K562 (cell line): ENCODE measurements around the gene KIF14. TPM values are rescaled to one million over a fixed set of nuclear protein-coding genes. Genes with fewer than 3 reads are reported as not detected.

Experiments
- ATAC-seq: fragments of 200-7000 bp; cut with Tn5 transposase; 3 replicates; pipeline ENCODE4 v1.9.1; 2020; ENCODE audit warnings: moderate library complexity
- BruUV-seq: library from RNA; stranded (reverse); fragments of 400-500 nt; replicated peaks from 2 replicates; lab custom pipeline; 2021; lab: Mats Ljungman, UMichigan
- CTCF ChIA-PET: fragments of 300-600 bp; formaldehyde crosslinking; extraction: SDS; loops from one replicate; lab custom pipeline; 2021; ENCODE audit warnings: low intra/inter-chr PET ratio; lab: Yijun Ruan, JAX
- POLR2A ChIA-PET: fragments of 300-600, 350-650 bp; sonication (Branson Sonifier 250); formaldehyde crosslinking; extraction: SDS; loops from one replicate; lab custom pipeline; 2021; ENCODE audit warnings: antibody characterized with exemption, inconsistent platforms; lab: Yijun Ruan, JAX
- DNase-seq, 4 experiments: peaks; one replicate each; pipeline versions ENCODE4 v3.0.0 to v3.0.0-alpha.2; 2011 to 2018; ENCODE audit warnings: low spot score in 3 of 4, mixed read lengths in 3 of 4; ENCODE audit errors: extremely low read depth in 1 of 4
- FAIRE-seq: peaks from 2 replicates; lab custom pipeline; 2011; peaks lifted over from hg19 to GRCh38; lab: Jason Lieb, UNC
- H2AFZ ChIP-seq: 2 replicates; pipeline ENCODE4 v1.6.0; 2011; ENCODE audit warnings: low read depth, low read length, control low read depth, inconsistent platforms
- H3K27ac ChIP-seq: fragments of 200-600 bp; 3 replicates; pipeline ENCODE4 v1.8.0; 2011; ENCODE audit warnings: low read depth, mild to moderate bottlenecking, control low read depth, inconsistent platforms, low read length, moderate library complexity, mixed read lengths; ENCODE audit errors: extremely low read depth
- H3K27me3 ChIP-seq, 2 experiments: fragments of 300-600 bp in 1 of 2; 2 replicates in 1 of 2; 3 replicates in 1 of 2; pipeline versions ENCODE4 v1.6.0 to v1.8.0; 2011; ENCODE audit warnings: inconsistent platforms in 2 of 2, low read length in 2 of 2, mild to moderate bottlenecking in 1 of 2, mixed read lengths in 1 of 2, moderate library complexity in 1 of 2; ENCODE audit not compliant: control insufficient read depth in 2 of 2, insufficient read depth in 2 of 2
- H3K36me3 ChIP-seq: fragments of 300-600 bp; 3 replicates; pipeline ENCODE4 v1.8.0; 2011; ENCODE audit warnings: mild to moderate bottlenecking, low read length, inconsistent platforms; ENCODE audit not compliant: control insufficient read depth, insufficient read depth
- H3K4me1 ChIP-seq, 2 experiments: fragments of 200-600 bp in 1 of 2; replicated peaks in 1 of 2; 2 replicates in 1 of 2; 3 replicates in 1 of 2; pipeline versions ENCODE4 v1.5.1 to v1.8.0; 2011; ENCODE audit warnings: inconsistent platforms in 2 of 2, low read length in 2 of 2, mild to moderate bottlenecking in 1 of 2, mixed read lengths in 1 of 2, moderate library complexity in 1 of 2; ENCODE audit not compliant: control insufficient read depth in 2 of 2, insufficient read depth in 2 of 2
- H3K4me2 ChIP-seq: 2 replicates; pipeline ENCODE4 v1.6.1; 2011; ENCODE audit warnings: low read length, control low read depth, inconsistent platforms, mixed read lengths; ENCODE audit not compliant: insufficient read depth
- H3K4me3 ChIP-seq: fragments of 200-600 bp; sonication (generic), shearing (Covaris generic); 2 replicates; pipeline ENCODE4 v1.5.1; 2016; ENCODE audit warnings: control low read depth, inconsistent platforms
- H3K79me2 ChIP-seq: fragments of 200-600 bp; 3 replicates; pipeline ENCODE4 v1.8.0; 2011; ENCODE audit warnings: low read length, inconsistent platforms; ENCODE audit not compliant: control insufficient read depth, insufficient read depth
- H3K9ac ChIP-seq, 2 experiments: 2 replicates each; pipeline versions ENCODE4 v1.6.0 to v1.6.1; 2011; ENCODE audit warnings: low read depth in 2 of 2, low read length in 2 of 2, control low read depth in 1 of 2, inconsistent platforms in 1 of 2, mild to moderate bottlenecking in 1 of 2, mixed read lengths in 1 of 2; ENCODE audit not compliant: insufficient read depth in 1 of 2
- H3K9me1 ChIP-seq: one replicate; pipeline ENCODE4 v1.6.0; 2011; ENCODE audit warnings: inconsistent platforms, mild to moderate bottlenecking, low read length, moderate library complexity; ENCODE audit not compliant: control insufficient read depth, insufficient read depth
- H3K9me3 ChIP-seq: replicated peaks from 2 replicates; pipeline ENCODE4 v1.5.1; 2011; ENCODE audit warnings: low read depth, low read length, inconsistent platforms; ENCODE audit not compliant: control insufficient read depth, insufficient read depth
- H4K20me1 ChIP-seq: replicated peaks from 2 replicates; pipeline ENCODE4 v1.6.1; 2011; ENCODE audit warnings: low read length, inconsistent platforms, mixed read lengths; ENCODE audit not compliant: control insufficient read depth, insufficient read depth
- CREB3L1 ChIP-seq: fragments of 450-650 bp; IDR thresholded peaks from 2 replicates; pipeline ENCODE4 v1.6.1; 2014; ENCODE audit warnings: low read depth, mild to moderate bottlenecking, moderate library complexity, borderline replicate concordance
- CXXC5 ChIP-seq: fragments of 250-450 bp; sonication (Bioruptor Pico); IDR thresholded peaks from 2 replicates; pipeline ENCODE4 v1.8.0; 2022; ENCODE audit warnings: inconsistent platforms, mild to moderate bottlenecking, moderate library complexity
- ETV1 ChIP-seq: fragments of 450-650 bp; conservative IDR thresholded peaks from 2 replicates; pipeline ENCODE4 v1.6.1; 2016; ENCODE audit warnings: missing genetic modification characterization, control low read depth, low read depth, missing compliant biosample characterization
- HMG20A ChIP-seq: fragments of 450-650 bp; formaldehyde crosslinking; conservative IDR thresholded peaks from 2 replicates; pipeline ENCODE4 v1.4.0; 2020; ENCODE audit warnings: mild to moderate bottlenecking, mixed read lengths
- POLR2G ChIP-seq: fragments of 200-400 bp; formaldehyde crosslinking; IDR thresholded peaks from 2 replicates; pipeline ENCODE4 v1.6.1; 2017; ENCODE audit warnings: low read depth, mild to moderate bottlenecking, antibody characterized with exemption, low read length, moderate library complexity
- RFX7 ChIP-seq: fragments of 250-450 bp; sonication (Bioruptor Pico); IDR thresholded peaks from 2 replicates; pipeline ENCODE4 v1.5.1; 2021; ENCODE audit warnings: mild to moderate bottlenecking
- ZFPM2 ChIP-seq: fragments of 250-450 bp; sonication (Bioruptor Pico); IDR thresholded peaks from 2 replicates; pipeline ENCODE4 v1.5.1; 2022; ENCODE audit warnings: mild to moderate bottlenecking
- WGBS: fragments of 100-300 bp; shearing (Covaris generic); methylation state at CpG from one replicate; pipeline ENCODE4 v1.1.6; 2016; ENCODE audit warnings: low coverage, mixed read lengths; ENCODE audit not compliant: insufficient coverage; ENCODE audit errors: missing lambda C conversion rate; 5-methylcytosine and 5-hydroxymethylcytosine counted together
- in situ Hi-C: fragments of 300-500 bp; cut with MboI; formaldehyde crosslinking; loops from 4 replicates; pipeline ENCODE4 v1.15.0; 2018; ENCODE audit warnings: inconsistent platforms, mixed read lengths
- intact Hi-C: fragments of 100-400 bp; cut with micrococcal nuclease; formaldehyde crosslinking; loops from 2 replicates; pipeline ENCODE4 v1.14.2; 2022
- polyA plus RNA-seq, 8 experiments: library from polyadenylated mRNA; depleted of rRNA in 4 of 8; stranded (reverse) in 5 of 8; unstranded in 3 of 8; fragments of >200 nt; fragmentation: Nextera tagmentation in 2 of 8; fragmentation: Illumina TruSeq in 1 of 8; extraction: Ambion mirVana in 2 of 8; extraction: Trizol in 1 of 8; gene quantifications; 2 replicates each; pipeline versions ENCODE4 v1.2.1 to v1.2.3, GENCODE V29; 2011 to 2014; ENCODE audit warnings: inconsistent platforms in 1 of 8, missing spikeins in 1 of 8
- total RNA-seq, 7 experiments: library from RNA; depleted of rRNA in 6 of 7; stranded (reverse); fragments of >200 nt in 6 of 7; fragmentation: Illumina TruSeq in 2 of 7; extraction: Trizol in 2 of 7; gene quantifications; 2 replicates each; pipeline versions ENCODE4 v1.2.1 to v1.2.3, GENCODE V29; 2011 to 2021; ENCODE audit warnings: low replicate concordance in 1 of 7
- TF ChIP-seq, protein P1 (sequence below): fragments of 450-650 bp; IDR thresholded peaks from 2 replicates; pipeline ENCODE4 v1.7.0; 2016; ENCODE audit warnings: borderline replicate concordance
- TF ChIP-seq, protein P2 (sequence below): IDR thresholded peaks from 2 replicates; pipeline ENCODE4 v1.6.1; 2016; ENCODE audit warnings: missing genetic modification characterization, missing compliant biosample characterization
- TF ChIP-seq, protein P3 (sequence below): fragments of 450-650 bp; IDR thresholded peaks from one replicate; pipeline ENCODE4 v1.6.1; 2018; ENCODE audit warnings: mild to moderate bottlenecking, moderate library complexity; ENCODE audit not compliant: partially characterized antibody
- TF ChIP-seq, protein P4 (sequence below): IDR thresholded peaks from 2 replicates; pipeline ENCODE4 v1.6.1; 2014; ENCODE audit warnings: antibody characterized with exemption

KIF14 gene
- total and polyA plus RNA-seq, 9 of the 15 experiments (the other 6 are each of a cell fraction or from before 2014, with no cell fraction given), result 11.5 to 47.4 (median 29.0) TPM

DNA sequence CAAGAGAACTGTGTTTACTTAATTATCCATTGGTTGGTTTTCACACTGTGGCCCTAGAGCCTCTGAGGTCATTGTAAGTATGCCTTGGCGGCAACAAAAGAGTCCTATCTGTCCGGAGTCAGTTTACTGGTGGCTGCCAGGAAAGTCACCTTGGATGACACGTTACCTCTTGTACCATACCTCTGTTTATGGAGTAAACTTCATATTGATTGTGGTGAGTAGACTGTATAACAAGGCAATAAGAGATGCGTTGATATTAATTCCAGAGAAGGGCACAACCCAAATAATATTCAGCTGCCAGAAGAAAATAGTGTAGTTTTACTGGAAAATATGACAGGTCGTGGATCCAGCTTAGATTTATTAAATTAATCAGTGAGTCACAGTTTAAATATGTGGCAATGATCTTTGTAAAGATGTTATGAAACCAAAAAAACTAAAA is 20.4 kb upstream of the KIF14 start (continued):
- TF ChIP-seq, protein P1, sequence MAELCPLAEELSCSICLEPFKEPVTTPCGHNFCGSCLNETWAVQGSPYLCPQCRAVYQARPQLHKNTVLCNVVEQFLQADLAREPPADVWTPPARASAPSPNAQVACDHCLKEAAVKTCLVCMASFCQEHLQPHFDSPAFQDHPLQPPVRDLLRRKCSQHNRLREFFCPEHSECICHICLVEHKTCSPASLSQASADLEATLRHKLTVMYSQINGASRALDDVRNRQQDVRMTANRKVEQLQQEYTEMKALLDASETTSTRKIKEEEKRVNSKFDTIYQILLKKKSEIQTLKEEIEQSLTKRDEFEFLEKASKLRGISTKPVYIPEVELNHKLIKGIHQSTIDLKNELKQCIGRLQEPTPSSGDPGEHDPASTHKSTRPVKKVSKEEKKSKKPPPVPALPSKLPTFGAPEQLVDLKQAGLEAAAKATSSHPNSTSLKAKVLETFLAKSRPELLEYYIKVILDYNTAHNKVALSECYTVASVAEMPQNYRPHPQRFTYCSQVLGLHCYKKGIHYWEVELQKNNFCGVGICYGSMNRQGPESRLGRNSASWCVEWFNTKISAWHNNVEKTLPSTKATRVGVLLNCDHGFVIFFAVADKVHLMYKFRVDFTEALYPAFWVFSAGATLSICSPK, result no peak
- peak; percentile 26; the same call in 1 of the 2 replicates for TF ChIP-seq CXXC5 (CRISPR knock-in tag)

GRCh38 chr1:200640373-200640962 is 19.9 kb upstream of the KIF14 start:
- Histone ChIP-seq H4K20me1 (no peaks in the 10 kb centered on the region), H3K9me1 (no peaks in the 10 kb centered on the region), H2AFZ (peak overlapping the region; percentile 84), H3K9ac (peak overlapping the region in 1 of 2 experiments; percentile 68; a peak in 2 of 4 replicates), H3K79me2 (no peaks in the 10 kb centered on the region), H3K9me3 (0 out of 2 replicates have a peak, but pooled peaks cover 3% of the 10 kb centered on the region), H3K36me3 (no peaks in the 10 kb centered on the region), H3K4me3 (no peak overlapping the region), H3K4me1 (peaks cover 25 to 40% of the 10 kb centered on the region in 2 experiments), H3K27ac (peak overlapping the region; percentile 92), H3K4me2 (peak overlapping the region; percentile 69), H3K27me3 (no peaks in the 10 kb centered on the region)
- POLR2A ChIA-PET, result interaction anchor here (1.0 to 1.9 kb wide), 3 partner anchors 12 to 29 kb away, joined by 4 to 13 read pairs (median 4); partner anchors contain the start of gene DDX59
- FAIRE-seq, result no peak
- DNase-seq, result peak in 1 of 4 experiments; percentile 3
- CTCF ChIA-PET, result interaction anchor here (0.7 kb wide), 1 partner anchor 18 kb away, joined by 3 read pairs; no protein-coding TSS in a partner anchor
- BruUV-seq, result TSS peak; percentile 94
- intact Hi-C loops, result loop anchor here (1.0 kb wide), 1 partner anchor 30 kb away; no protein-coding TSS in a partner anchor
- in situ Hi-C loops, result no loop called here
- WGBS, result 19% methylated on average over 4 of the region's 4 CpGs
- no peak for ATAC-seq
- 0 out of 2 replicates have a peak, but pooled peaks have one; percentile 2 for TF ChIP-seq RFX7 (CRISPR knock-in tag)
- TF ChIP-seq, protein P2, sequence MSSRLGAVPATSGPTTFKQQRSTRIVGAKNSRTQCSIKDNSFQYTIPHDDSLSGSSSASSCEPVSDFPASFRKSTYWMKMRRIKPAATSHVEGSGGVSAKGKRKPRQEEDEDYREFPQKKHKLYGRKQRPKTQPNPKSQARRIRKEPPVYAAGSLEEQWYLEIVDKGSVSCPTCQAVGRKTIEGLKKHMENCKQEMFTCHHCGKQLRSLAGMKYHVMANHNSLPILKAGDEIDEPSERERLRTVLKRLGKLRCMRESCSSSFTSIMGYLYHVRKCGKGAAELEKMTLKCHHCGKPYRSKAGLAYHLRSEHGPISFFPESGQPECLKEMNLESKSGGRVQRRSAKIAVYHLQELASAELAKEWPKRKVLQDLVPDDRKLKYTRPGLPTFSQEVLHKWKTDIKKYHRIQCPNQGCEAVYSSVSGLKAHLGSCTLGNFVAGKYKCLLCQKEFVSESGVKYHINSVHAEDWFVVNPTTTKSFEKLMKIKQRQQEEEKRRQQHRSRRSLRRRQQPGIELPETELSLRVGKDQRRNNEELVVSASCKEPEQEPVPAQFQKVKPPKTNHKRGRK, result peak; percentile 54; the same call in 1 of the 2 replicates
- TF ChIP-seq, protein P3, sequence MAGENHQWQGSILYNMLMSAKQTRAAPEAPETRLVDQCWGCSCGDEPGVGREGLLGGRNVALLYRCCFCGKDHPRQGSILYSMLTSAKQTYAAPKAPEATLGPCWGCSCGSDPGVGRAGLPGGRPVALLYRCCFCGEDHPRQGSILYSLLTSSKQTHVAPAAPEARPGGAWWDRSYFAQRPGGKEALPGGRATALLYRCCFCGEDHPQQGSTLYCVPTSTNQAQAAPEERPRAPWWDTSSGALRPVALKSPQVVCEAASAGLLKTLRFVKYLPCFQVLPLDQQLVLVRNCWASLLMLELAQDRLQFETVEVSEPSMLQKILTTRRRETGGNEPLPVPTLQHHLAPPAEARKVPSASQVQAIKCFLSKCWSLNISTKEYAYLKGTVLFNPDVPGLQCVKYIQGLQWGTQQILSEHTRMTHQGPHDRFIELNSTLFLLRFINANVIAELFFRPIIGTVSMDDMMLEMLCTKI, result no peak
- 0 out of 2 replicates have a peak, but pooled peaks have one; percentile 27 for TF ChIP-seq HMG20A (CRISPR knock-in tag)
- TF ChIP-seq POLR2G, result 0 out of 2 replicates have a peak, but pooled peaks have one; percentile 14
- no peak for TF ChIP-seq CREB3L1
- TF ChIP-seq ETV1 (tag), result no peak
- TF ChIP-seq ZFPM2 (CRISPR knock-in tag), result no peak
- TF ChIP-seq, protein P4, sequence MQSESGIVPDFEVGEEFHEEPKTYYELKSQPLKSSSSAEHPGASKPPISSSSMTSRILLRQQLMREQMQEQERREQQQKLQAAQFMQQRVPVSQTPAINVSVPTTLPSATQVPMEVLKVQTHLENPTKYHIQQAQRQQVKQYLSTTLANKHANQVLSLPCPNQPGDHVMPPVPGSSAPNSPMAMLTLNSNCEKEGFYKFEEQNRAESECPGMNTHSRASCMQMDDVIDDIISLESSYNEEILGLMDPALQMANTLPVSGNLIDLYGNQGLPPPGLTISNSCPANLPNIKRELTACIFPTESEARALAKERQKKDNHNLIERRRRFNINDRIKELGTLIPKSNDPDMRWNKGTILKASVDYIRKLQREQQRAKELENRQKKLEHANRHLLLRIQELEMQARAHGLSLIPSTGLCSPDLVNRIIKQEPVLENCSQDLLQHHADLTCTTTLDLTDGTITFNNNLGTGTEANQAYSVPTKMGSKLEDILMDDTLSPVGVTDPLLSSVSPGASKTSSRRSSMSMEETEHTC, result no peak
